Stimulated activated CD8-positive, alpha-beta memory T cell treated with anti-CD3 and anti-CD28 coated beads, Interleukin-7, amount 100 ng/mL, for 4 hours (primary cell): Measurements from ENCODE around the gene UNC45B.
A peak's percentile ranks its signal among the peaks of the same experiment; 100 is the strongest.
"Not testable (repeated sequence)": the region's sequence is repeated elsewhere in the genome, so short reads cannot be mapped to it uniquely, and the experiment has no call there.

Source experiments
- DNase-seq, 2 donors: peaks; one replicate each; pipeline ENCODE4 v3.0.0-alpha.2; 2020; ENCODE audit warnings: low read depth in 2 of 2

UNC45B gene

DNA sequence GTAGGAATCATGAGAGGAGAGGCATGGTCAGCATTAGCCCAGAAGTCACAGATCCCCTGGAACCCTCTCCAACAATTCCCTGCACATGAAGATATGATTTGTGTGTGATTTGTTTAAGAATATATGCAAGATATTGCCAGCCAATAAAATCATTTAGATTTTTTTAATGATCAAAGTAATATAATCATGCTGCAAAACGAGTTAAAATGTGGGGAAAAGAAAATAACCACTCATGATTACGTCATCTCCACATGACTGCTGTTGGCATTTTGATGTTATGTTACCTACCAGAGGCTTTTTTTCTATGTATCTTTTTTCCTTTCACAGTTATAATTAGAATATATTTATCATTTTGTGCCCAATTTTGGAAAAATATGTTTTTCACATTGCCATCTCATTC lies 24.2 kb downstream of the UNC45B start:
- no peak for DNase-seq

DNA sequence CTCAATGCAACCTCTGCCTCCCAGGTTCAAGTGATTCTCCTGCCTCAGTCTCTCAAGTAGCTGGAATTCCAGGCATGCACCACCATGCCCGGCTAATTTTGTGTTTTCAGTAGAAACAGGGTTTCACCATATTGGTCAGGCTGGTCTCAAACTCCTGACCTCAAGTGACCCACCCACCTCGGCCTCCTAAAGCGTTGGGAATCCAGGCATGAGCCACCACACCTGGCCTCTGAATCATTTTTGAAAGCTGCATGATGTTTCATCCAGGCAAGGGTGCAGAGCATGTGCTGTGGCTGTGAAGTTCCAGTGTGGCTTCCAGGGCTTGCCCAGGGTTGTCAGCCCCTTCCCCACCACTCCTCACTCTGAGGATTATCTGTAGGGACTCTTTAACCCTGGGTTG lies 24.7 kb downstream of the UNC45B start:
- not testable (repeated sequence) for DNase-seq

DNA sequence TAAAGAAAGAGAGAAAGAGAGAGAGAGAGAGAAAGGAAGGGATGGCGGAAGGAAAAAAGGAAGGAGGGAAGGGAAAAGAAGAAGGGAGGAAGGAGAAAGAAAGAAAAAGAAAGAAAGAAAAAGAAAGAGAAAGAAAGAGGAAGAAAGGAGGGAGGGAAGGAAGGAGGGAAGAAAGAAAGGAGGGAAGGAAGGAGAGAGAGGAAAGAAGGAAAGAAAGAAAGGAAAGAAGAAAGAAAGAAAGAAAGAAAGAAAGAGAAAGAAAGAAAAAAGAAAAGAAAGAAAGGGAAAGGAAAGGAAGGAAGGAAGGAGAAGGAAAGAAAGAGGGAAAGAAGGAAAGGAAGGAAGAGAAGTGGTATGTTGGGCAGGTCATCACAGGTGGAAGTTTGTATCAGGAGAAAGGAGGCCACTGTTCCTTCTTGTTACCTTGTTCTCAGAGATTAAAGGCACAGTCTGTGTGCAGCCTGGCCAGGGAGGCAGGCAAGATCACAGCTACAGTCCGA lies 27.3 kb downstream of the UNC45B start:
- no peak for DNase-seq

DNA sequence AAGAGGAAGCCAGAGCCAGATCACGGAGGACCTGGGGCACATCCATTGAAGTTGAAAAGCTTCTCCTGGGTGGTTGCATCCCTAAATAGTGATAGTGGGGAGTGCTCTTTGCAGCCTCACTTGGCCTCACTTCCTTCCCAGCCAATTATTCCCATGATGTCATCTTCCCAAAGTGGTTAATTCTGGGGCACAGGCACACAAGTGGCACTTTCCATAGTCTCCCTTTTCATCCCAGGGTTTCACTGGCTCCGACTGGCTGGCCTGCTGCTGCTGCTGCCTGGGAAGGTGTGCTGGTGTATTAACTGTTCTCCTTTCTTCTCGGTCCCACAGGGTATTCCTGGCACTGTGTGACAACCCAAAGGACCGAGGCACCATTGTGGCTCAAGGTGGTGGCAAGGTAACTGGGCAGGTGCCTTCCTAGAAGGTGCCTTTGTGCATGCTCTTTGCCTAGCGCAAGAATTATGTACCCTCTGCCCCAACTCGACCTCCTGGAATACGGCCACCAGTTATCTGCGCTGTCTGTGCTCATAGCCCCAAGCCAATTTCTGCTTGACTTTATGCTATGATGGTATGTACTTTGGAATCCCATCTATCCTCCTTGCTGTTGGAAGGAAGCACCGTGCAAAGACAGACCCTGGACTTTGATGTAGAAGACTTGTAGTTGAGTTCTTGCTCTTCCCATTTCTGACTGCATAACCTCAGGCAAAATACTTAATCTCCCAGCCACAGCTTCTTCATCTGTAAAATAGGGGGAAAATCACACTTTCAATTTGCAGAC lies 28.2 kb downstream of the UNC45B start:
- no peak for DNase-seq

DNA sequence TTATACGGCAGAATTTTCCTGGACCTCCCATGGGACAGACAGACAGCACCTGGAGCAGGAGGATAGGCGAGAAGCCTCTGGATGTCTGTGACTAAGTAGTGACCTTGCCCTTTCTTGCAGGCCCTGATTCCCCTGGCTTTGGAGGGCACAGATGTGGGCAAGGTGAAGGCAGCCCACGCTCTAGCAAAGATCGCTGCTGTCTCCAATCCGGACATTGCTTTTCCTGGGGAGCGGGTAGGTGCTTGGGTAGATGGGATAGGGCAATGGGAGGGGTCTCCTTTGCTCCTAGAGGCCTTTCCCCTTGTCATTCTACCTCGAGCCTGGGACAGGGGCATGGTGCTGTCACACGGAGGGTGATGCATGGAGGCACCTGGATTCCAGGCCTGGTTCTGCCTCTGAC lies 29.3 kb downstream of the UNC45B start:
- no peak for DNase-seq

DNA sequence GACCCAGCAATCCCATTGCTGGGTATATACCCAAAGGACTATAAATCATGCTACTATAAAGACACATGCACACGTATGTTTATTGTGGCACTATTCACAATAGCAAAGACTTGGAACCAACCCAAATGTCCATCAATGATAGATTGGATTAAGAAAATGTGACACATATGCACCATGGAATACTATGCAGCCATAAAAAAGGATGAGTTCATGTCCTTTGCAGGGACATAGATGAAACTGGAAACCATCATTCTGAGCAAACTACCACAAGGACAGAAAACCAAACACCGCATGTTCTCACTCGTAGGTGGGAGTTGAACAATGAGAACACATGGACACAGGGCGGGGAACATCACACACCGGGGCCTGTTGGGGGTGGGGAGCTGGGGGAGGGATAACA lies 31.8 kb downstream of the UNC45B start:
- not testable (repeated sequence) for DNase-seq

DNA sequence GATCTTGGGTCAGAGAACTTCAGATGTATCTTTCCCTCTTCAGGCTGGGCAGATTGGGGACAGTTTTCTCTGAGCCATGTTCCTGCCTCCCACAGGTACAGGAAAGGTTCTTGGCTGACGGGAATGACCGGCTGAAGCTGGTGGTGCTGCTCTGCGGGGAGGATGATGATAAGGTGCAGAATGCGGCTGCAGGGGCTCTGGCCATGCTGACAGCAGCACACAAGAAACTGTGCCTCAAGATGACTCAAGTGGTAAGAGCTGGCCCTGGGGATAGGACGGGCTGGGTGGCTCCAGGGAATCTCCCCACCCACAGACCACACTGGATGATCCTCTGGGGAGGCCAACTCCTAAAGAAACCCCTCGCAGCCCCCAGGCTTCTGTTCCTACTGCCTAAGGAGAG lies 35.7 kb downstream of the UNC45B start:
- no peak for DNase-seq

DNA sequence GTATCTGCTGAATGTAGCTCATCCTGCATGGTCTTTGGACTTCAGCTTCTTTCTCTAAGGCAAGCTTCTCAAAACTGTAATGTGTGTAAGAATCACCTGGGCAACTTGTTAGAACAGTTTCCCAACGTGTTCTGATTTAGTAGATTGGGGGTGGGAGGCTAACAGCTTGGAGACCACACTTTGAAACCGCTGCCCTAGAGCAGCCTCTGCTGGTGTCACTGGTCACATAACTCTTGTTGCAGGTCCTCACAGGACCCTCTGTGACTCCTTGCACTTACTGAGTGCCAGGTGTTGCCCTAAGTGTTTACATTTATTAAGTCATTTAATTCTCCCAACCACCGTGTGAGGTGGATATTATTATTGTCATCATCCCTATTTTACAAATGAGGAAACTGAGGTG lies 36.7 kb downstream of the UNC45B start:
- DNase-seq = no peak

DNA sequence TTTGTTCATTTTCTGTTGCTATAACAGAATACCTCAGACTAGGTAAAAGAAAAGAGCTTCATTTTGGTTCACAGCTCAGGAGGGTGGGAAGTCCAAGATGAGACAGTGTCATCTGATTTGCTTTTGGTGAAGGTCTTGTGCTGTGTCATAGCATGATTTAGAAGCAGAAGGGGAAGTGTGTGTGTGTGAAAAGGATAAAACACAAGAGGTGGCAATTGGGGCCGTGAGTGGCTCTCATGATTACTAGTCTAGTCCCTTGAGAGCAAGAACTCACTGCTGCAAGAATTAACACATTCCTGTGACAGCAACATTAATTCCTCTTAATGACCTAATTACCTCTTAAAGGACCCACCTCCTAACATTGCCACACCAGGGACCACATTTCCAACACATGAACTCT lies 38.2 kb downstream of the UNC45B start:
- no peak for DNase-seq

DNA sequence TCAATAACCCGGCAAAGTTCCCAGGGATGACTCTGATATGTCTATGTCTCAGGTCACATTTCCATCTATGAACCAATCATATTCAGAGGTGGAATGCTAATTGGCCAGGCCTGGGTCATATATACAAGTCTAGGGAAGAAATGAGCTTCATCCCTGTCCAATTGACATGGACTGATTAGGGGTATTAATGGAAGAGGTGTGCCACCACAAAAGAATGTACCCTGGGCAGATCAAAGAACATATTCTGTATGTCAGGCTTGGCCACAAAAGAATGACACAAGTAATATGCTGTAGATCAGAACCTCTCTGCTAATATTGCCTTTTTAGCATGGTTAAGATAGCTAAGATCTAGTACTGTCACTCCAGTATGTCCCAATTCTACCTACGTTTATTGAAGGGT lies 39.9 kb downstream of the UNC45B start:
- no peak for DNase-seq

DNA sequence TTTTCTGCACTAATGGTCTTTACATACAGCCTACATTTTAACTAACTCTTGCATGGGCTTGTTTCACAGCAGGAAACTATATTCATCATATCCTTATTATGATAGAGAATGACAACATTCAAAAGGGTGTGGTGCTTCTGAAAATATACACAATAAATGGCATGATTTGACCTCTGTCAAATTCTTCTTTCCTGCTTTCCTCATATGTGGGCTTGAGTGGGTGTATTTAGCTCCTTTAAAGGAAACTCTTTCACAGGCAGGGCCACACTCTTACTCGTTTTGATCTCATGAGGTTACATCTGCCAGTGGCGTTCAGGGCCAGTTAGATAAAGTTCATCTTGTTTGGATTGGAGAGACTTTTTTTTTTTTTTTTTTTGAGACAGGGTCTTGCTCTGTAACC lies 40.5 kb downstream of the UNC45B start:
- DNase-seq = no peak

DNA sequence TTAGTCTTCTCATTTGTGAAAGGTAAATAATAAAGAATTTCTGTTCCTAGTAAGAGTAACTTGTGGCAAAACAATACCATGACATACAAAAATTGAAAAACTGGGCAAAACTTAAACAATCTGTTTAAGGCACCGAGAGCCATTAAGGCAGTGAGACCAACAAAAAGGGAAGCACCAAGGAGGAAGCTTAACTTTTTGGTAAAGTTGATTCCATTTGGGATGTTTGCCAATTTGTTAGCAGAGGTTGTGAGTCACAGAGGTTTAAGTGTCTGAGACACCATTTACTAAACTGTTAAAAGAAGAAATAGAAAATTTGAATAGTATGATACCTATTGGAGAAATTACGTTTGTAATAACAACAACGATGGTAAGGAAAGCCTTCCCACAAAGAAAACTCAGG lies 41.7 kb downstream of the UNC45B start:
- no peak for DNase-seq

DNA sequence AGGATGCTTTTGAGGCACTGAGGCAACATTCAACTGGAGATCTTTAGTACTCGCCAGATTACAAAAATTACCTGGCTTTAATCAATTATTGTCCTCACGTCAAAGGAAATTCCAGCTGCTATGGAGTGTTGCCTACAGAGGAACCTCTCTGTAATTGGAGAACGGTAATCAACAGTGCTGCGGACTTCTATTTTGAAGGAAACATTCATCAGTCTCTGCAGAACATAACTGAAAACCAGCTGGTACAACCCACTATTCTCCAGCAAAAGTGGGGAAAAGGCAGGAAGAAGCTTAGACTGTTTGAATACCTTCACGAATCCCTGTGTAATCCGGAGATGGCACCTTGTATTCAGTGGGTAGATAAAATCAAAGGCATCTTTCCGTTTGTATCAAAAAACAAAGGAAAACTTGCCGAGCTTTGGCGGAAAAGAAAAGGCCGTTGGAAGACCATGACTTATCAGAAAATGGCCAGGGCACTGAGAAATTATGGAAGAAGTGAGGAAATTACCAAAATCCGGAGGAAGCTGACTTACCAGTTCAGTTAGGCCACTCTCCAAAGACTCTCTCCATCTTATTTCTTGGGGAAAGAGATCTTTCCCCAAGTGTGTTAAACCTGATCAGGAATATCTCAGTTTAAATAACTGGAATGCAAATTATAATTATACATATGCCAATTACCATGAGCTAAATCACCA lies 43.5 kb downstream of the UNC45B start:
- no peak for DNase-seq

DNA sequence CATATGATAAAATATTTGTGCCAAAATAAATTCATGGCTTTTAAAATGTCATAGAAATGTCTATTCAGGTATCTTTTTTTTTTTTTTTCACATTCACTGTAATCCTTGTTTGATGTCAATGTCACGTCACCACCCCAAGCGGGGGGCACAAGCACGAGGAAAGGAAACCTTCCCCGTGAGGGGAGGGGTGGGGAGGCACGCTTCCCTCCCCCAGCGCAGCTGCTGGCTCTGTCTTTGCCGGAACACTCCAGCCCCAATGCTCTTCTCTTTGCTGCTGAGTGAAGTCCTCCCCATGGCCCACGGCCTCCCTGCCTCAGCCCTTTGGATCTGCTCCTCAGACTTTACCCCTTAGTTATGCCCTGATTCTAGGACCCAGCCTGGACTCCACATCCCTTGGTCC lies 45.1 kb downstream of the UNC45B start:
- peak in 1 of 2 donors; percentile 34 for DNase-seq

DNA sequence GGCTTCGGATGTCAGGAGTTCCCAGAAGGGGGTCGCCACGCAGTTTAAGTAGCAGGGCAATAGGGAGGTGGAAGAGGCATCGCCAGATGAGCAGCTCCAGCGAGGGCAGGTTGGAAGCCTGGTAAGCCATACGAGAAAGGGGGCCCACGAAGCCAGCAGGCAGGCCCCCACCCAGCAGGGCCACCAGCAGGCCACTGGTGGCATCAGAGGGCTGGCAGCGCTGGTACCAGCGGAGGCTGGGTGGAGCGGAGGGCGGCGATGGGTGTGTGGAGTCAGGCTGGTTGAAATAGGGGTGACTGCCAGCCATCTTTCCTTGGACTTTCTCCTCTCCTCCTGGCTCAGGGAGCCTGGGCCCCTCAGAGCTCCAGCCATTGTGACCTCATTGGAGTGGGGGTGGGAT lies 46.4 kb downstream of the UNC45B start, which contains the start of gene SLC35G3:
TSS of gene SLC35G3 (minus strand) at position 393 of the 400 bp plus-strand sequence. CDS start at position 307, 86 bp downstream.
- DNase-seq = not testable (repeated sequence)

DNA sequence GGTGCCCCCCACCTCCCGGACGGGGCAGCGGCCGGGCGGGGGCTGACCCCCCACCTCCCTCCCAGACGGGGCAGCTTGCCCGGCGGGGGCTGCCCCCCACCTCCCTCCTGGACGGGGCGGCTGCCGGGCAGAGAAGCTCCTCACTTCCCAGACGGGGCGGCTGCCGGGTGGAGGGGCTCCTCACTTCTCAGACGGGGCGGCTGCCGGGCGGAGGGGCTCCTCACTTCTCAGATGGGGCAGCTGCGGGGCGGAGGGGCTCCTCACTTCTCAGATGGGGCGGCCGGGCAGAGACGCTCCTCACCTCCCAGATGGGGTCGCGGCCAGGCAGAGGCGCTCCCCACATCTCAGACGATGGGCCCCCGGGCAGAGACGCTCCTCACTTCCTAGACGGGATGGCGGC lies 47.4 kb downstream of the UNC45B start:
- not testable (repeated sequence) for DNase-seq

DNA sequence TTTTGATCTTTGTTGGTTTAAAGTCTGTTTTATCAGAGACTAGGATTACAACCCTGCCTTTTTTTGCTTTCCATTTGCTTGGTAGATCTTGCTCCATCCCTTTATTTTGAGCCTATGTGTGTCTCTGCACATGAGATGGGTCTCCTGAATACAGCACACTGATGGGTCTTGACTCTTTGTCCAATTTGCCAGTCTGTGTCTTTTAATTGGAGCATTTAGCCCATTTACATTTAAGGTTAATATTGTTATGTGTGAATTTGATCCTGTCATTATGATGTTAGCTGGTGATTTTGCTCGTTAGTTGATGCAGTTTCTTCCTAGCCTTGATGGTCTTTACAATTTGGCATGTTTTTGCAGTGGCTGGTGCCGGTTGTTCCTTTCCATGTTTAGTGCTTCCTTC lies 55.0 kb downstream of the UNC45B start:
- DNase-seq = not testable (repeated sequence)

DNA sequence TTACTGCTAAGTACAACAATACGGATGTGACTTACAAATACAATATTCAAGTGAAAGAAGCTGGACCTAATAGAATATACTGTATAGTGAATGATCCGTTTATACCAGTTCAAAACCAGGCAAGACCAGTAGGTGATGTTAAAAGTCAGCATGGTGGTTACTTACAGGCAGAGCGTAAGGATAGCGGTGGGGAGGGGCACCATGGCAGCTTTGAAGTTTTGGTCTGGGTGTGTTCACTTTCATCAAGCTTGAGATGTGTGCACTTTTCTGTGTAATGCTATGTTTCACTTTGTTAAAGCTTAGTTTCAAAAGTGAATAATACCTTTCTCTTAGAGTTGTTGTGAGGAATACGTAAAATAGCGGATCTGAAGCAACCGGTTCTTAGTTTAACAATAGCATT lies 63.1 kb downstream of the UNC45B start:
- DNase-seq = no peak

DNA sequence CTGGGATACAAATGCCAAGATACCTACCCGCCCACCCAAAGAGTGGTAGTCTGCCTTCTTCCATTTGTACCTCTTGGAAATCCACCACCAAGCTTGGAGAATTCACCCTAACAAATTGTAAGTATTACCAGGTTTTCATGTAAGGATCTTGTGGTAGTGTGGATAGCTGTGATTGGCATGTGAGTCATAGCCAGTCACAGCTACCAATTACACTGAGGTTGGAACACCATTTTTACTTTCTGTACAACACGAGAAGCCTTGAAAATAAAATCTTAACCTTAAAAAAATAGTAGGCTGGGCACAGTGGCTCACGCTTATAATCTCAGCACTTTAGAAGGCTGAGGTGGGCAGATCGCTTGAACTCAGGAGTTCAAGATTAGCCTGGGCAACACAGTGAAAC lies 65.1 kb downstream of the UNC45B start:
- DNase-seq = no peak

DNA sequence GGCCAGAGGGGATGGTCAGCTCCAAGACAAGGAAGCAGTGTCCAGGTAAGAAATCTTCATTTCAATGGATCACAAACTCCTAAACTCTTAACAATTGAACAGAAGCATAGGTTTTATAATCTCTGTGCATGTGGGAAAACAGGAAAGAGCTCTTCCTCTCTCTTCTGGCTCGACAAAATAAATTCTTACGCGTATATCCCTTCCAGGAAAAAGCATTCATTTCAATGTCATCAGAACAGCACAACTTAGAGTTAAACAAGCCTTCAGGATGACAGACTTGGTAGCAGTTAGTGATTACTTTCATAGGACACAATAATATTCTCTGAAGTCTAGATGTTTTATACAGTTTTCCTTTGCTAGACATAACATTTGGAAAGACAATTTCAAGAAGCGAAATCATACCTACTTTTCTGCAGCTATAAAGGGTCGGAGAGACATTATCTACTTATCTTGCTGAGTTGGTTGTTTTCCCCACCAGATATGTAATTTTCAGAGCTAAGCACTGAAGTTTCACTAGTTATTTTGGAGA lies 65.9 kb downstream of the UNC45B start:
- no peak for DNase-seq

DNA sequence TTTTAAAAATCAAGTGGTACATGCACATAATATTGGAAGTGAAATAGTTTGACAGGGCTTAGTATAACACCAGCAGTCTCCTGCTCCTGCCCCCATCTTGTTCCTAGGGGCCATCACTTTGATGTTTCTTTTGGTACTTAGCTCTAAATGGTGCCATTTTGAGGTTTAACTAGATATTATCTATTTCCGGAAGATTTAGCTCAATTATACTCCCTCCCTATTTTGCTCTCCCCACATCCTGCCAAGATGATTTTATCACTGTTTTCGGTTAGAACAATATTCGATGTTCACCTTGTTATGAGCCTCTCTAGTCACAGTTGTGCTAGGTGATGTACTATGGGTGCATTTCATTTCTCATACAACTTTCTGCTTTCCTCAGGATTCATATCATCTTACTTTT lies 66.6 kb downstream of the UNC45B start:
- DNase-seq = peak in 1 of 2 donors; percentile 17

DNA sequence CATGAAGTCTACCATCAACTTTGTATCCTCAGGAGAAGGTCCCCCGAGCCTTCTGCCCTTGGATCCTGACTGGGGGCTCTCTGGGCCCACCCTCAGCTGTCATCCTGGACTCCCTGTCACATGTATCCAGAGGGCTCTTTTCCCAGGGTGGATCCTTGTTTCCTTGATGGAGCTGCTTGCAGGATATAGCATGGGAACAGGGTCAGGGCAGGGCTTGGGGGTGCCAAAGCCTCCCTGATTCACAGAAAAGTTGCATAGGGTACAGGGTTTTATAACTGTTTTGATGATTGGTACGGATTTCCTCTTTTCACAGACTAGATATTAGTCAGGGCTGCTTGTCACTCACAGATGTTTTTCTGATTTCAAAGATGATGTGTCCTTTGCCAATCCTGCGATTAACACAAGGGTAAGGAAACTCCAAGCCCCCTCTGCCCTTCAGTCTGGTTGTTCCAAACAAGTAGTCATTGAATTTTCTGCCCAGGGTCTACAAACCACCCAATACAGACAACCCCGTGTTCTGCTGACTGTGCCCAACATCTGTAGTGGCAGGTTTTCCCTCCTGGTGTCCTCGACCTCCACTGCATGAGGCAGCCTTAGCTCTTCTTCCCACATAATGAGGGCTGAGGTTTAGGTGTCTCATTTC lies 67.1 kb downstream of the UNC45B start:
- no peak for DNase-seq
